NCI-H510A (cell line): ENCODE results near the gene VWA2.

Experiments used
- DNase-seq: peaks from one replicate; lab custom pipeline; 2025; lab: John Stamatoyannopoulos, UW

The VWA2 gene

DNA sequence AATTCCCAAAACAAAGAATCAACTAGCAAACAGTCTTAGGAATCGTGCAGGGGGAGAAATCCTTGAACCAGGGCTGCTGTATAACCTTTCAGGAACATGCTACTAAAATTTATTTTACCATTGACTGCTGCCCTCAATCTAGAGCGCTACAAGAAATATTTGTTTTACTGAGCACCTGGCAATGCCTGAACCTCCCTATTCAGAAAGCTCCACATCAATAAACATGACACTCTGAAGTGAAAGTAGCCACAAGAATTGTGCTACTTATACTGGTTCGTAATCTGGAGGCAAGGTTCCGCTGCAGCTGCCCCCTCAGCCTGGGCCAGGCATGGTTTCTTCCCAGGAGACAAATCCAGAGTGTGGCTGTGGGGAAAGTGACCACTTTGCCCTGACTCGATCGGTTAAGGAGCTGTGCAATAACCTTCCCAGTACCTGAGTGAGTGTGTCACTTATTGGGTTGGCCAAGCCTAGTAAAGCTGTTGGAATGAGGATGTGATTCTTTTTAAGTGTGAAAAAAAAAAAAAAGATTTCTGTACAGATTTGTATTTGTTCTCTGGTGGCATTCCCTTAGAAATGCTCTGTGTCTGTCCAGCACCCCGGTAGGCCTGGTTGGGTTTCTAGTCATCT, 7.7 kb downstream of the VWA2 start:
- DNase-seq, result no peak

DNA sequence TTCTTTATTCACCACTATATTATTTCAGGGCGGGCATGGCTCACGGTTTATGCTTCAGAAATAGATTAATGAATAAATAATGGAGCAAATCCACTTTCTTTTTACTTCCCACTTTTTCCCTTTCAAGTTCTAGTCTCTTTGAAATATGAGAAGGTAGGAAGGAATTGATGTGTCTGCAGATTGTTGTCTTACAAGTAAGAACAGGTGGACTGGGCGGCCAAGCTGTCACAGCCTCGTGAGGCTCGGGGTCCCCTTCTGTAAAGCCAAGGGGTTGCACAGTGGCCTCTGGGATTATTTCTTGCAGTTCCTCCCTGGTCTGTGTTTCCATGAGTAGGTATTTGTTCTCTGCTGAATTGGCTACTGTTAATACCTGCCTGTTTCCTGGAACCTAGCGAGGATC, 11.2 kb downstream of the VWA2 start:
- DNase-seq, result no peak

DNA sequence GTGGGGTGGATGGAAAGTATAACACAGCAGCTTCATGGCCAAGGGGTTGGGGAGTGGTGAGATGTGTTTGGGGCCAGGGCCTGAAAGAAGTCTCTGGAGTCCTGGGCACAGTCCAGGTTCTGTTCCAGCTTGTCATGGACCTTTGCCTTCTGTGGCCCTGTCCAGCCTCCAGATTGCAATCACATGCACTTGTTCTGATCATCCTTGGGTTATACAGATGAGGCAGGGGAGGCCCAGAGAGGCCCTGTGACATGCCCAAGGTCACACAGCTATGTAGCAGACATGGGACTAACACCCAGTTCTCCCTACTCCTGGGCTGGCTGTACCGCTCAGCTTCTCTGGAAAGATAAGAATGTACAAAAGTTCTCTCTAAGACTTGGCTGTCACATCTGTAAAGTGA, 11.7 kb downstream of the VWA2 start:
- no peak for DNase-seq

DNA sequence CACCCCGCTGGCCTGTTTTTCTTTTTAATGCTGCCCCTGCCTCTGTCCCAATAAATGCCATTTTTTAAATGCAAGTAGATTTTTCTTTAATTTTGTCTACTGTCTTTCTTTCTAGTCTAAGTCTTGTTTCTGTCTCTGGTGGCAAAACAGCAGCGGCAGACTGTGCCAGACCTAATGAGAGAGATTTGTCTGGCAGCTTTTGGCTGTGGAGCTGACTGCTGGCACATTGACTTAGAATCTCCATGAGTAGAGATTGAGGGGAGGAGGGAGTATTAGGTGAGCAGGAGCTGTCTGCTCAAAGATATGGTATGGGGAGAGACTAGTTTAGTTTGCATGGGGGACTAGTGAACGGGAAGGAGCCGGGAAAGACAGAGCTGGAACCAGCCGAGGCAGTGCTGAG, 13.0 kb downstream of the VWA2 start:
- no peak for DNase-seq

DNA sequence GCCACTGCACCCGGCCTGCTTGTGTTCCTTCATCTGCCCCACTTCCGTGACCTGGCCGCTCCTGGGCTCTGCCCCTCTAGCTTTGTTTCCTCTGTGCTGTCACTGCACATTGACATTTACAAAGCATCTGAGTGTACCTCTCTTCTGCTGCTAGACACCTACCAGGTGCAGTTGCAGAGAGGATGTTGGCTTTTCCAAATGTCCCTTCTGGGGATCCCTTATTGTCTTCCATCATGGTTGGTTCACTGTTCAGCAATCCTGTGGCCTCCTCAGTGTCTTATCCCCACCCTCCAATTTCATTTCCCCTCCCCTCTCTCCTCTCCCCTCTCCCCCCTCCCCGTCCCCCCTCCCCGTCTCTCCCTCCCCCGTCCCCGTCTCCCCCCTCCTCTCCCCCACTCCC, 13.8 kb downstream of the VWA2 start:
- no peak for DNase-seq

DNA sequence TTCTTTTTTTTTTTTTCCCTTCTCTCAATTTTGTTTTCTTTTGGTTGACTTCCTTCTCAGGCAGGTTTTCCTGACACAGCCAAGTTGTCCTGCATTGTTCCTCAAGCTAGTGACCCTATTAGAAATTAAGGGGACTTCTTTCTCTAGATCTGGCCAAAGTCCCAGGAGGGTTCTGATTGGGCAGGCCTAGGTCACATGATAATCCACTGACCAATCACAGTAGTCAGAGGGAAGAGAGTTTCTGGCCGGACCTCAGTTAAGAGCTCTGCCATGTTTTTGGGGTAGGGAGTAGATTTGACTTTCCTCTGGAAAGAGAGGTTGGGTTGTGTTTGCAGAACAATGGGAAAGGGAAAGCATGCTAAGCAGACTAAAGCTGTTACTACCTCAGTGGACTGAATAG, 16.2 kb downstream of the VWA2 start:
- no peak for DNase-seq

DNA sequence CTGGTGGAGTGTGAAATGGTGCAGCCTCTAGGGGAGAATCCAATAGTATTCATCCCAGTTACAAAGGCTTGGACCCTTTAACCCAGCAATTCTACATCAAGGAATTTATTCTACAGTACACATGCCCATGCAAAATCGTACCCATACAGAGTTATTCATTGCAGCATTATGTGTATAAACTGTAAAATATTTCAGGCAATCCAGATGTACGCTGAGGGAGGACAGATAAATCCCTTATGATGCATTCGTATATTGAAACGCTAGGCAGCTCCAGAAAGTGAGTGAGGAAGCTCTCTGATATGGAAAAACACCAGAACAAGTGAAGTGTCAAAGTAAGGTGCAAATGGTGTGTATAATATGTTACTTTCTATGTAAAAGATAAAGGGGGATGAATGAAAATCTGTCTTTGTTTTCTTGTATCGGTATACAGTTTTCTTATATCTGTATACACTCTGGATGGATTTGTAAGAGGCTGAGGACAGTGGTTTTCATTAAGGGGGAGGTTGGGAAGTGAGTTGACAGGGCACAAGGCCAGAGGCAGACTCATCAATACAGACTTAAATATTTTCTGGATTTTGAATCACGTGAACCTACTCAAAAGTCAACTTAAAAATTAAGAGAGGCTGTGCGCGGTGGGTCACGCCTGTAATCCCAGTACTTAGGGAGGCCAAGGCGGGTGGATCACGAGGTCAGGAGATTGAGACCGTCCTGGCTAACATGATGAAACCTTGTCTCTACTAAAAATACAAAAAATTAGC, 17.1 kb downstream of the VWA2 start:
- DNase-seq, result no peak

DNA sequence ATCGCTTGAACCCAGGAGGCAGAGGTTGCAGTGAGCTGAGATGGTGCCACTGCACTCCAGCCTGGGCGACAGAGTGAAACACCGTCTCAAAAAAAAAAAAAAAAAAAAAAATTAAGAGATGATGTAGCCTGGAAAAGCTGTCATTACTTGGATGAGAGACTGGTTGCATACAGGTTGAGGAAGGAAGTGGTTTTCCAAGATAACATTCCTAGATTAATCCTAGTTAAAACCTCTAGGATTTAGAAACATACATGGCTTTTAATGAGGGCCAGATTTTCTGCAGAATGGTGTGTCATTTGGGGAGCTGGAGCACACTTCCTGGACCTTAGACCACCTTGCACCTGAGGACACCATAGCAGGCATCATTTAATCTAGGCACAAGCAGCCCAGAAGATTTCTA, 17.8 kb downstream of the VWA2 start:
- no peak for DNase-seq

DNA sequence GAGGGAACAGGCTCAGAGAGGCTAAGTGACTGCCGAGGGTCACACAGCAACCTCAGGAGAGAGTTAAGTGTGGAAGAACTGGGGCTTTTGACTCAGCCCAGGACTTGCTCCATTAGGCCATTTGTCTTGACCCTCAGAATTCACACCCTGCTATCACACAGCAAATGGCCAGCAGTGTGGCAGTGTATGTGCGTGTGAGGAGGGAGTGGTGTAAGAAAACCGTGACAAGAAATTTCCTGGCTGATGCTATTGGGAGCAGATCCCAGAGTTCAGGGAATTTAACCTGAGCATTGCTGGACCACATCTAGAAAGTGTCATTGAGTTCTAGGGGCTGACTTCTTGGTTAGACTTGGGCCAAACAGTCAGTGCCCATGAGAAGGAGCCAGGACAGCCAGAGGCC, 18.4 kb downstream of the VWA2 start:
- no peak for DNase-seq

DNA sequence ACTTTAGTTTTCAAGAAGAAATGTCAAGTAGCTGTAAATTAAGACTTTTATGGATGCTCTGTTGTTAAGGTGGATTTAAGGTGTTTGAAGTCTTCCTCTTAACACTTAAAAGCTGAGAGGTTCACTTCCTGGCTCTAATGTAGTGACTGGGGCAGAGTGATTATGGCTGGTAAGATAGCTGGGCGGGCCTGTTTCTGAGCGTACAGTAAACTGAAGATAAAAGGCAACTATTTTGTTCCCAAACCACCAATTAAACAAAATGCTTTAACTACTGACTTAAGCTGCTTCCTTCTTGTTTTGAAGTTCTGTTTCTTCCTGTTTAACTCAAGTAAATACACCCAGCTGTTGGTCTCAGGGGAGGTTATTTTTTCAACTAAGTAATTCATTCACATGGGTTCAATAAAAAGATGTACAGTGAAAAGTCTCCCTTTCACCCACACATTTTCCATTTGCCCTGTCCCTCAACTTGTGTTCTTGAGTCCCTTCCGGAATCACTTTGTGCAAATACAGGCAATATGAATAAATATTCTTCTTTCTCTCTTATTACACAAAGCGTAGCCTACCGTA, 19.3 kb downstream of the VWA2 start:
- DNase-seq, result no peak

DNA sequence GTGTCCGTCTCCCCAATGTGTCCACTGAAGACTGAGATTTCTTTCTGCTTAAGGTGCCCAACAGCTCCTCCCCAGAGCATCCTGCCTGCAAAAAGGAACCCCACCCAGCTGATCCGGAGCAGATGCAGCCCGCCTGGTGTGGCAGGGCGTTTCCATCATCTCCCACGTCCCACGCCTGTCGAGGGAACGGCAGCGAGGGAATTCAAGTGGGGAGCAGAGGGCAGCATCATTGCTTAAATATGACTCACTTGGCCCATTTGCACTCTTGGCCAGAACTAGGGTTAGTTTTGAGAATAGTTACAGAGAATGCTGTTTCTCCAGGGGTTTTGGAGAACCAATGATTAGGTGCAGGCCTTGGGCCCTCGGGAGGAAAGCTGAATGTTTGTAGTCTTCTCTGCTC, 20.8 kb downstream of the VWA2 start:
- no peak for DNase-seq

DNA sequence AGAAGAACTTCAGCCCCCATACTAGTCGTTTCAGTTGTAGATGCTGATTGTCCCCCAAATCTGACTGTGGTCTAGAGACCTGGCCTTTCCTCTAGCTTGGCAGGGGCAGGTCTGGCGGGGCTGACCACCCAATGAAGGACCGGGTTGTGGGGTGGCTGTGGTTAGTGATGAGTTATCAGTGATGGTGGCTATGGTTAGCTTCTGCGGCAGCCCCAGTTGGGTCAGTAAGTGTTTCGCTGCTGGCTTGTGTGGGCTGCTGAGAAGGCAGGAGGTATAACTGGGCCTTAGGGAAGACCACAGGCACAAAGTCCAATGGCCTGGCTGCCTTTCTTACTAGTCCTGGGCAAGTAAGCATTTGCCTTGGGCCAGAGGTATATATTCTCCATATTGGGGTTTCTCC, 21.3 kb downstream of the VWA2 start:
- no peak for DNase-seq

DNA sequence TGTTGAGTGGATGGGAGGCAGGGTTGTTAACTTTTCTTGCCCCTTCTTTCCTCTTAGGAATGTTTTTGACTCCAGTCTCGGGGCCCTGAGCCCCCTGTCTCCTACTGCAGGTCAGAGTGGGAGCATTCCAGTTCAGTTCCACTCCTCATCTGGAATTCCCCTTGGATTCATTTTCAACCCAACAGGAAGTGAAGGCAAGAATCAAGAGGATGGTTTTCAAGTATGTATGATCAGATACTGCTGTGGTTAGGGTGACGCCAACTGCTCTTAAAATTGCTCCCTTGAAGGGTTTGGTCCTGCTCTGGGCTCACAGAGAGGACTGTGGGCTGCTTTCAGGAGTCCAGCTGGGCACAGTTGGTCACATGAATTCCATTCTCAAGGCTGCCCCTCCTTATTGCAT, 22.0 kb downstream of the VWA2 start:
- no peak for DNase-seq

DNA sequence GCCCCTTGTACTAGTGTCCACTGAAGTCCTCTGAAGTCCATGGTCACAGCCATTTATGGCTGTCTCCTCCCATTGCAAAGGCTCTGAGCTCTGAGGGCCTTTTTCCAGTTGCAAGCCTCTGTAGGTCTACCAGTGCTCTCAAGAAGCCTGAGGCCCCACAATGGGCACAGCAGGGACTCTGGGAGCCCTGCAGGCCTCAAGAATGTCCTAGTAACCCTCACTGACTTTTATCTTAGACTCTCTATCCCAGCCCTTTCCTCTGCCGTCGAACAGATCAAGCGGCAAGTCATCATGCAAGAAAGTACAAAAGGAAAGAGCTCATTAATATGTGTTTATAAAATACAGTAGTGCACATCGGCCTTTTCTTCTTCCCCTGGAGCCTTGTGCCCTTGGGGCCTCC, 23.4 kb downstream of the VWA2 start:
- no peak for DNase-seq

DNA sequence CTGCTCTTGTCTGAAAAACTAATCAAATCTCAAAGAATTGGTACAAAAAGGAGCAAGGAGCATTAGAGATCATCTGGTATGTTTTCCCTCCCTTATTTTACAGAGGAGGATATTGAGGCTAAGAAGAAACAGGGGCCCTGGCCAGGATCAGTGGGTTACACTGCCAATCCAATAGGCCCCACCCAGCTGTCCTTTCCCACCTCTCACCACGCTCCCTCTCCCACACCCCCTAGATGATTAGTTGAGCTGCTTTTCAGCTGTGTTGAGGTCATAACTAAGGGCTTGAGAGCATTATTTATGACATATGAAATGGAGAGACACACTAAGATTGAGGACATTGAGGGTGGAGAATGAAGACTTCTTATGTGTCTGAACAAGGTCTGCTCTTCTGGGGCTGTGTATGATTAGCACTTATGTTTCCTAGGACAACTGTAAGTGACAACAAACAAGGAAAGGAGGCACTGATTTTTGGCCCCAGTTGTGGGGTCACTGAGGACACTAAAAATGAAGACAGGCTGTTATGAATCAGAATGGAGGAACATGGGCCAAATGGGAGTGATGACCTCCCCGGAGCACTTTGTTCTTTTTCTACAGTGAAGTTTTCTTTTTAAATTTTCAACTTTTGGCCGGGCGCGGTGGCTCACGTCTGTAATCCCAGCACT, 26.5 kb downstream of the VWA2 start:
- DNase-seq, result no peak

DNA sequence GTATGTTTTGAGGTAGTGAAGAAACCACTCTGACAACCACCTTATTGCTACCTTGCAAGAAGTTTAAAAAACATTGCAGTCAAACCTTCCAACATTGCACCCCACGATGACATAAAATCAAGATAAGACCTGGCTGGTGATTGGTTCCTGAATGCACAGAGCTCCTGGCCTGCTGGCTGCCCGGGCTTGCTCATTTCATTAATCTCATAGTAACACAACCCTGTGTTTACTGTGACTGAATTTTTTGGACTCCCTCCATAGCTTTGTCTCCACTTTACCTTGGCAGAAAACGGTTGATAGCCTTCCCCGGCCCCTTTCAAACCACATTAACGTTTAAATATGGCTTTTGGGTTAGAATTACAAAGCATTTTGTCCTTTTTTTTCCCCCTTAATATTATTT, 27.5 kb downstream of the VWA2 start:
- DNase-seq, result no peak

DNA sequence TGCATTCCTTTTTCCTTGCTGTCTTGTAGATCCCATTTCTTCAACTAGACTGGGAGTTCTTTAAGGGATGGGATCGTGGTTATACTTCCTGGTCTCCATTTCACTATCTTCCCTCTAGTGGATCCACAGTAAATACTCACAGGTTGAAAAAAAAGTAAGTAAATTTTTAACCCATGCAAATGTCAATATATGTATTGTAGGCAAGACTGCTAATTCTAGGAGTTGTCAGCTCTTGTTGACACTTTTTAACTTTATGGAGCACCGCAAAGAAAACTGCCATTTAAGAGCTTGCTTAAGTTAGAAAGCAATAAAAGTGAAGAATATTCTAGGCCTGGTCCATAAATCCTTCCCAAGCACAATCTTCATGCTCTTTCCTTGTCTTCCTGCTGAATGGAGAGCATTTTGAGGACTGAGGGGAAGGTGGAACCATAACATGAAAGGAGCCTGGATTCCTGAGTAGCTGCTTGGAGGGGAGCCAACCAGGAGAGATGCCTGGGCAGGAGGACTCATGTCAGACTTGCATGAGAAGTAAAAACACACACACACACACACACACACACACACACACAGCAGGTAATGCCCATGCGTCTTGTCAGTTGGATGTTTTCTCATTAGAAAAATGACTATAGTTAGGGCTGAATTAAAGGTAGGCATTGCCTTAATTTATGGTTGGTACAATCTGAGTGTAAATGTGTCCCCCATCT, 32.2 kb downstream of the VWA2 start:
- DNase-seq, result no peak

DNA sequence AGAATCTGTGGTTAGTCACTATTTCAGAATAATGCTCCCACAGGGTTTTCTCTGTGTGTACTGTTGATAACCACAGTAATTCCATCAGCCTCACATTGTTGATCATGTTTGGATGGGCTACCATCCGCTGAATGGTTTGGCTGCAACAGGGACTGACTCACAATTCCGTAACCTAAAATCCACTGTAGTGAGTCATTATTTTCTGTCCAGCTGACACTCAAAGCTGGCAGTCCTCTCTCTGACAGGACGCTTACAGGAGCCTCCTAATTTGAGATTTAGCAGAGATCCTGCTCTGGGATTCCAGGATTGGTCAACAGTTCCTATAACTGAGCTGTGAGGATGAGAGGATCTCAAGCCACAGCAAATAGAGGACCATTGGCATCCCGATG, 32.7 kb downstream of the VWA2 start:
- DNase-seq, result no peak

DNA sequence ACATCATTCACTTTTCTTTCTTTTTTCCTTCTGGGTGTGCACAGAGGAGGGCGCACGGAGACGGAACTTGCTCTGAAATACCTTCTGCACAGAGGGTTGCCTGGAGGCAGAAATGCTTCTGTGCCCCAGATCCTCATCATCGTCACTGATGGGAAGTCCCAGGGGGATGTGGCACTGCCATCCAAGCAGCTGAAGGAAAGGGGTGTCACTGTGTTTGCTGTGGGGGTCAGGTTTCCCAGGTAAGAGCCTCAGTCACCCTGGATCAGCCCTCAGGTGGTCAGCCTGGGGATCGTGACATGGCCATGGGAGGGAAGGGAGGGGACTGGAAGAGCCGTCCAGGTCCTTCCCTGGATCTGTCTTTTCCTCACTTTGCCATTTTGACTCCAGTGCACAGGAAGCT, 33.6 kb downstream of the VWA2 start:
- DNase-seq, result no peak

DNA sequence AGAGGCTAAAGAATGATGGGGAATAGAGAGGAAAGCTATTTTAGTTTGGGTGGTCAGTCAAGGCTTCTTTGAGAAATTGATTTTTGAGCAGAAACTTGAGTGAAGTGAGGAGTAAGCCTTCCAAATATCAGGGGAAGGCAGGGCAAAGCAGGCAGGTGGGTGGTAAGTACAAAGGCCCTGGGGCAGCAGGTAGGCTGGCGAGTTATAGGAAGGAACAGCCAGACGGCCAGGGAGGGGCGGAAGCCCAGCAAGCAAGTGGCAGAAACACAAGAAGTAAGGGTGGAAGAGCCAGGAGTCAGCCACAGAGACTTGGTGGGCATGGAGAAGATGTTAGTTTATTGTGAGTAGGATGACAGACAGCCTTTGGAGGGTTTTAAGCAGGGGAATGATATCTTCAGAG, 34.9 kb downstream of the VWA2 start:
- DNase-seq, result no peak

DNA sequence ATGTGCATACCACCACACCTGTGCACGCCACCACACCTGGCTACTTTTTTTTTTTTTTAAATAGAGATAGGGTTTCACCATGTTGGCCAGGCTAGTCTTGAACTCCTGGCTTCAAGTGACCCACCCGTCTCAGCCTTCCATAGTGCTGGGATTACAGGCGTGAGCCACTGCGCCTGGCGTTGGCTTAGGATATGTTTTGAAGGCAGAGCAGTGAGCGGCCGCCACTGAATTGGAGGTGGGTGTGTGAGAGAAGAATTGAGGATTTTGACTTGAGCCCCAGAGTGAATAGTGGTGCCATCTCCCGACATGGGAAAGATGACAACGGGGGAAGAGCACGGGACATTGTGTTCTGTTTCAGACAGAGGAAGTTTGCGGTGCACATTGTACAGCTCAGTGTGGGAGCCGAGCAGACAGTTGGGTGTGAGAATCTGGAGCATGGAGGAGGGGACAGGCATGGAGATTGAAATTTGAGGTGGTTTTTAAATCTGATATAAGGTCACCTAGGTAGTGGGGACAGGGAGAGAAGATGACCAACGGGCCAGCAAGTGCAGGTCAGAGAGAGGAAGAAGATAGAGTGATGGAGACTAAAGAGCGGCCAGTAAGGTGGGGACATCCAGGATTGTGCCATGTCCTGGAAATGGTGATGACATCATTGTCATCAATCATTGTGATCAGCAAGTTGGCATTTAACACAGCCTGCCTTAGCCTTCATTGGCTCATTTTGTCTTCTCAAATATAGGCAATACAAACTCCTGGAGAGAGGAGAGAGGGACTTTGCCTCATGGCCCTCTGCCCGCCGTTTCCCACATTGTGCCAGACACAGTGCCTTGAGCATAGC, 35.8 kb downstream of the VWA2 start:
- no peak for DNase-seq

DNA sequence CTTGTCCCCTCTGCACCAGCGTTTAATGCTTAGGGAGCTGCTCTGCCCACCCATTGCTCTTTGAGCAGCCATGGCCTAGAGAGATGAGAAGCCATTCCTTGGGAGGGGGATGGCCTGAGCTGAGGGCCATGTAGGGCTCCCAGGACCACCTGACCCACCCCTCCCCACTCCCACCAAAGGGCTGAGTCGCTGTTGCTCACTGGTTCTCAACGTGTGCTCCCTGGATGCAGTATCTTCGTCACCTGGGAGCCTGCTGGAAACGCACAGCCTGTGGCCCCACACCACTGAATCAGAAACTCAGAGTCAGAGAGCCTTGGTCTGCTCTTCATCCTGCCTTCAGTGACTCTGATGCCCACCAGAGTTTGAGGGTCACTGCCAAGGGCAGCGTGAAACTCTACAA, 37.0 kb downstream of the VWA2 start:
- DNase-seq, result no peak
